ENCODE data around the gene DROSHA.

DNA sequence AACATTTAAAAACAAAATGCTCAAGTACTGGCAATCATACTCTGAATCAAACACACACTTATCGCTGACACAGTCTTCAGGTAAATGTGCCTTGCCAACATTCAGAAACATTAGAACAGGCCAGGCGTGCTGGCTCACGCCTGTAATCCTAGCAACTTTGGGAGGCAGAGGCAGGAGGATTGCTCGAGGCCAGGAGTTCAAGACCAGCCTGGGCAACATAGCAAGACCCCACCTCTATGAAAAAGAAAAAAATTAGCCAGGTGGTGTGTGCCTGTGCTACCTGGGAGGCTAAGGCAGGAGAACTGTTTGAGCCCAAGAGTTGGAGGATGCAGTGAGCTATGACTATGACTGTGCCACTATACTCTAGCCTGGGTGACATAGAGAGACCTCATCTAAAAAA, 20.6 kb downstream of the DROSHA start:
- TF ChIP-seq, protein P1, sequence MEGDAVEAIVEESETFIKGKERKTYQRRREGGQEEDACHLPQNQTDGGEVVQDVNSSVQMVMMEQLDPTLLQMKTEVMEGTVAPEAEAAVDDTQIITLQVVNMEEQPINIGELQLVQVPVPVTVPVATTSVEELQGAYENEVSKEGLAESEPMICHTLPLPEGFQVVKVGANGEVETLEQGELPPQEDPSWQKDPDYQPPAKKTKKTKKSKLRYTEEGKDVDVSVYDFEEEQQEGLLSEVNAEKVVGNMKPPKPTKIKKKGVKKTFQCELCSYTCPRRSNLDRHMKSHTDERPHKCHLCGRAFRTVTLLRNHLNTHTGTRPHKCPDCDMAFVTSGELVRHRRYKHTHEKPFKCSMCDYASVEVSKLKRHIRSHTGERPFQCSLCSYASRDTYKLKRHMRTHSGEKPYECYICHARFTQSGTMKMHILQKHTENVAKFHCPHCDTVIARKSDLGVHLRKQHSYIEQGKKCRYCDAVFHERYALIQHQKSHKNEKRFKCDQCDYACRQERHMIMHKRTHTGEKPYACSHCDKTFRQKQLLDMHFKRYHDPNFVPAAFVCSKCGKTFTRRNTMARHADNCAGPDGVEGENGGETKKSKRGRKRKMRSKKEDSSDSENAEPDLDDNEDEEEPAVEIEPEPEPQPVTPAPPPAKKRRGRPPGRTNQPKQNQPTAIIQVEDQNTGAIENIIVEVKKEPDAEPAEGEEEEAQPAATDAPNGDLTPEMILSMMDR (IDR thresholded peaks at IDR 0.05; ENCODE audit: low read length) = no peak
- TF ChIP-seq EZH2 (optimal IDR thresholded peaks at IDR 0.05; ENCODE audit: low read depth, low read length) = no peak
- no peak for TF ChIP-seq EZH2phosphoT487 (IDR thresholded peaks at IDR 0.05; ENCODE audit: low read length)

Measured in MM.1S (cell line).